Measurements from ENCODE around the gene ATRX. TPM values are rescaled to one million over a fixed set of nuclear protein-coding genes. Genes with fewer than 3 reads are reported as not detected.

The ATRX gene
- total and polyA plus RNA-seq, 2 of the 8 experiments (the other 6 are each of a cell fraction or from before 2014, with no cell fraction given) = 28.4 to 97.8 TPM

DNA sequence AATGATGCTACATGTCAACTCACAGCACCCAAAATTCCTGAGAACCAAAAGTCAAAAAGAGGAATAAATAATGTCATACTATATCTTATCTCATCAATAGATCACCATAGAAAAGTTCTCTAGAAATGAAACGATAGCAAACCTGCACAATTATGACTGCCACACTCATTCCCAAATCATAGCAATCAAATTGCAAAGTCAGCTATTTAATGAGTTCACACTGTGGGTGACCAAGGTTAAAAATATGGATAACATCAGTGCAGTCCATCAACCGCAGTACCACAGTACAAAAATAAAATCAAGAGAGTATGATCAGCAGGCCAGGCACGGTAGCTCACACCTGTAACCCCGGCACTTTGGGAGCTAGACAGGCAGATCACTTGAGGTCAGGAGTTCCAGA, 62.3 kb downstream of the ATRX start:
- H3K56ac ChIP-seq (replicated peaks; ENCODE audit: insufficient read length, low read depth, low read length) = no peak overlapping the region
- no peak overlapping the region for H3K9ac ChIP-seq (replicated peaks in 1 of 4; ENCODE audit: extremely low read depth in 1 of 4, low read depth in 3 of 4, low read length in 3 of 4)
- H3K36me3 ChIP-seq (ENCODE audit: control insufficient read depth in 2 of 4, insufficient read depth in 4 of 4, low read length in 3 of 4) = no peaks in the 10 kb centered on the region
- peaks cover 0 to 1% of the 10 kb centered on the region in 2 experiments for H4K20me1 ChIP-seq (replicated peaks in 1 of 2; ENCODE audit: control insufficient read depth in 1 of 2, insufficient read depth in 2 of 2, low read length in 2 of 2)
- no peak overlapping the region for H2BK5ac ChIP-seq (ENCODE audit: low read depth, low read length)
- H3K23ac ChIP-seq (ENCODE audit: insufficient read length) = no peak overlapping the region
- peak; percentile 6; the same call in 1 of the 2 replicates for TF ChIP-seq MAFK (IDR thresholded peaks at IDR 0.05; ENCODE audit: low read depth, low read length)
- no peak for TF ChIP-seq TEAD4 (IDR thresholded peaks at IDR 0.05; ENCODE audit: low read depth, low read length)
- POLR2A ChIA-PET (ENCODE audit: partially characterized antibody) = no interaction called here
- H3K27me3 ChIP-seq (replicated peaks in 1 of 4; ENCODE audit: control insufficient read depth in 3 of 4, extremely low read depth in 1 of 4, insufficient read depth in 3 of 4, low read length in 3 of 4) = no peaks in the 10 kb centered on the region
- no peak overlapping the region for H2BK120ac ChIP-seq (replicated peaks; ENCODE audit: low read depth, low read length)
- H3K4me3 ChIP-seq (ENCODE audit: extremely low read depth in 1 of 4, insufficient read depth in 2 of 4, low read depth in 3 of 4, low read length in 4 of 4) = no peak overlapping the region
- FAIRE-seq (no peak), DNase-seq (ENCODE audit: low read depth in 1 of 2, low spot score in 2 of 2) (no peak)
- H3K9me3 ChIP-seq (ENCODE audit: insufficient read depth in 2 of 2, low read depth in 1 of 2, low read length in 1 of 2) = no peaks in the 10 kb centered on the region
- H3K79me1 ChIP-seq (ENCODE audit: low read depth, low read length) = no peaks in the 10 kb centered on the region; the same call in 1 of the 2 replicates
- H3K4me2 ChIP-seq (ENCODE audit: insufficient read depth in 1 of 2, low read depth in 2 of 2, low read length in 2 of 2) = no peak overlapping the region
- H4K91ac ChIP-seq (replicated peaks; ENCODE audit: insufficient read length, low read length) = no peak overlapping the region
- H2AK5ac ChIP-seq (ENCODE audit: low read depth, low read length) = no peak overlapping the region
- no peaks in the 10 kb centered on the region for H3K4me1 ChIP-seq (replicated peaks in 1 of 4; ENCODE audit: control insufficient read depth in 3 of 4, insufficient read depth in 4 of 4, low read length in 3 of 4)
- H2AFZ ChIP-seq (ENCODE audit: low read length) = no peak overlapping the region
- no peak overlapping the region for H2BK20ac ChIP-seq (ENCODE audit: low read length)
- no peaks in the 10 kb centered on the region for H3K23me2 ChIP-seq (ENCODE audit: low read depth, low read length)
- no peak overlapping the region for H3K4ac ChIP-seq (replicated peaks; ENCODE audit: insufficient read length, low read depth, low read length)
- H3K79me2 ChIP-seq (ENCODE audit: control insufficient read depth in 1 of 2, insufficient read depth in 2 of 2, low read length in 2 of 2) = peaks cover 0 to 88% of the 10 kb centered on the region in 2 experiments; a peak in 3 of 4 replicates
- H3K27ac ChIP-seq (ENCODE audit: low read depth, low read length) = no peak overlapping the region
- 98% methylated on average over 4 of the region's 4 CpGs; no CpG with 5 or more reads in 1 of the 2 experiments for WGBS, 2 experiments (ENCODE audit: extremely low coverage in 1 of 2, insufficient coverage in 1 of 2, insufficient read length in 1 of 2, insufficient replicate concordance in 2 of 2, low coverage in 1 of 2, low lambda C conversion rate in 2 of 2, missing lambda C conversion rate in 1 of 2)
- no peak overlapping the region for H2BK12ac ChIP-seq (ENCODE audit: low read depth, low read length)
- H3K14ac ChIP-seq (ENCODE audit: insufficient read length) = no peak overlapping the region
- H4K8ac ChIP-seq (ENCODE audit: extremely low read depth, insufficient read depth, low read length) = no peak overlapping the region
- CTCF ChIA-PET (ENCODE audit: partially characterized antibody) = no interaction called here
- H3K18ac ChIP-seq (ENCODE audit: extremely low read depth, low read length) = no peak overlapping the region
- no peak overlapping the region for H4K5ac ChIP-seq (ENCODE audit: insufficient read length, low read depth, low read length)
- H2BK15ac ChIP-seq (ENCODE audit: low read length) = no peak overlapping the region

Data from H1 (cell line).